ENCODE measurements around the gene ASB2.

The ASB2 gene

DNA sequence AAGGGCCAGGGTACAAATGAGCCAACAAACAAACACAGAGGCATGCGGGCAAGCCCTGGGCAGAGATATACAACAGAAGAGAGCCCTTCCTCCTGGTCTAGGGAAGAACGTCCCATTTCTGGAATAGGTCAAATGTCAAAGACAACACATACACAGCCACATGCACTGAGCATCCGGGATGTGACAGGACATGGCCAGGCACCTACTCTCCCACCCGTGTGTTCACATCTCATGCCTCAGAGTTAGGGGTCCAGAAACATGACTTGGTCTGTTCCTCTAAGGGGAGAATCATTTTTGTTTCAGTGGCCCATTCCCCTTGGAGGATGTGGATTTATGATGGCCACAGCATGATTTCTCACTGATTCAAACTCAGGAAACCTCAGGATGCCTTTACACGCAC, 801 bp upstream of the ASB2 start:
- no peak for DNase-seq
- peaks cover 17% of the 10 kb centered on the region for H3K27me3 Mint-ChIP-seq (ENCODE audit: low read depth, poor library complexity)
- H3K4me3 Mint-ChIP-seq: no peak overlapping the region
- H3K4me1 Mint-ChIP-seq: peaks cover 22% of the 10 kb centered on the region
- TF ChIP-seq, protein P1, sequence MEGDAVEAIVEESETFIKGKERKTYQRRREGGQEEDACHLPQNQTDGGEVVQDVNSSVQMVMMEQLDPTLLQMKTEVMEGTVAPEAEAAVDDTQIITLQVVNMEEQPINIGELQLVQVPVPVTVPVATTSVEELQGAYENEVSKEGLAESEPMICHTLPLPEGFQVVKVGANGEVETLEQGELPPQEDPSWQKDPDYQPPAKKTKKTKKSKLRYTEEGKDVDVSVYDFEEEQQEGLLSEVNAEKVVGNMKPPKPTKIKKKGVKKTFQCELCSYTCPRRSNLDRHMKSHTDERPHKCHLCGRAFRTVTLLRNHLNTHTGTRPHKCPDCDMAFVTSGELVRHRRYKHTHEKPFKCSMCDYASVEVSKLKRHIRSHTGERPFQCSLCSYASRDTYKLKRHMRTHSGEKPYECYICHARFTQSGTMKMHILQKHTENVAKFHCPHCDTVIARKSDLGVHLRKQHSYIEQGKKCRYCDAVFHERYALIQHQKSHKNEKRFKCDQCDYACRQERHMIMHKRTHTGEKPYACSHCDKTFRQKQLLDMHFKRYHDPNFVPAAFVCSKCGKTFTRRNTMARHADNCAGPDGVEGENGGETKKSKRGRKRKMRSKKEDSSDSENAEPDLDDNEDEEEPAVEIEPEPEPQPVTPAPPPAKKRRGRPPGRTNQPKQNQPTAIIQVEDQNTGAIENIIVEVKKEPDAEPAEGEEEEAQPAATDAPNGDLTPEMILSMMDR (IDR thresholded peaks at IDR 0.05): no peak
- H3K27ac Mint-ChIP-seq: no peak overlapping the region
- H3K9me3 Mint-ChIP-seq: no peaks in the 10 kb centered on the region
- H3K36me3 Mint-ChIP-seq (ENCODE audit: low read depth): no peaks in the 10 kb centered on the region

DNA sequence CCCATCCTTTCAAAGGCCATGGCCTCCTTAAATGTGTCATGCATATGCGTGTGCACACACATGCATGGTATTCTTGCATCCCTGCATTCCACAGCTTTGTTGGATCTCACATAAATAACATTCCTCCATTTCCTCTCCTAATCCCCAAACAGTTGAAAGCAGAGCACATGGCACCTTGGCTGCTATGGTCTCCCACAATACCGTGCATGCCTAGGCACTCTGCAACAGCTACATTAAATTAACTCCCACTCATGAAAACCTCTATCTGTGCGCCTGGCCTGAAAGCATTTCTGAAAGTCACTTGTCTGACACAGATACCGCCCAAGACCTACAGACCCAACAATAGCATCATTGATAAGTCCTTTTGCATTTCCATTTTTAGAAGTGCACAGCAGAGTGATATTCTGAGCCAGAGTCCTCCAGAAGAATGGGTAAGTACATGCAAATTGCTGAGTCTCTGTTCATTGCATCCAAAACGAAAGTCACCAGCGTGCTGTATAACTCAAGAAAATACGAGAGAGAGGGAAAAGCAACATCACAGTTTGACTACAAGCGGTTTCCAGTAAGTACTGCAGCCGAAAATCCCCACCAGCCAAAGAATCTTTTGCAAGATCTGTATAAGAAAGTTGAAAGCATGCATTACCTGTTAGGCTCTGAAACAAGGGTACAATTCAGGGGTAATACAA, 436 bp downstream of the ASB2 start:
- no peaks in the 10 kb centered on the region for H3K9me3 Mint-ChIP-seq
- H3K4me3 Mint-ChIP-seq: no peak overlapping the region
- TF ChIP-seq, protein P1 (IDR thresholded peaks at IDR 0.05): no peak
- peaks cover 21% of the 10 kb centered on the region for H3K4me1 Mint-ChIP-seq
- no peak overlapping the region for H3K27ac Mint-ChIP-seq
- DNase-seq: no peak
- peaks cover 14% of the 10 kb centered on the region for H3K27me3 Mint-ChIP-seq (ENCODE audit: low read depth, poor library complexity)
- no peaks in the 10 kb centered on the region for H3K36me3 Mint-ChIP-seq (ENCODE audit: low read depth)

DNA sequence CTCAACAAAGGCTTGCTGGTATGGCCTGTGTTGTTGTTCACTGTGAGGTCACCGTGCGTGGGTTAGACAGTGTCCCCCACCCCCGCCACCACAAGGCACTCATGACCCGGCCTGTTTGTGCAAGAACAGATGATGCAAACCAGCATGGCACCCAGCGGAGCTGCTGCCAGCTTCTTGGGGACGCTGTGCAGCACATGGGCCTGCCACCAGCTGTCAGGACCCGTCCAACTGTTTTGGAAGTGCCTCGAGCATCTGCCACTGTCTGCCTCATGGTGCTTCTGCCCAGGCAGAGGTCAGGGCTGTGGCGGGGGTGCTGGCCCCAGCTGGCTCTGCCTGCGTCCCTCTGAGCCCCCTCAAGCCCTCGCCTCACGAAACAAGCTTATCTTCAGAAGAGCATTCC, 1.5 kb downstream of the ASB2 start:
- no peak overlapping the region for H3K4me3 Mint-ChIP-seq
- peaks cover 16% of the 10 kb centered on the region for H3K4me1 Mint-ChIP-seq
- no peaks in the 10 kb centered on the region for H3K36me3 Mint-ChIP-seq (ENCODE audit: low read depth)
- no peak overlapping the region for H3K27ac Mint-ChIP-seq
- H3K9me3 Mint-ChIP-seq: no peaks in the 10 kb centered on the region
- peaks cover 16% of the 10 kb centered on the region for H3K27me3 Mint-ChIP-seq (ENCODE audit: low read depth, poor library complexity)
- TF ChIP-seq, protein P1 (IDR thresholded peaks at IDR 0.05): no peak
- DNase-seq: no peak

DNA sequence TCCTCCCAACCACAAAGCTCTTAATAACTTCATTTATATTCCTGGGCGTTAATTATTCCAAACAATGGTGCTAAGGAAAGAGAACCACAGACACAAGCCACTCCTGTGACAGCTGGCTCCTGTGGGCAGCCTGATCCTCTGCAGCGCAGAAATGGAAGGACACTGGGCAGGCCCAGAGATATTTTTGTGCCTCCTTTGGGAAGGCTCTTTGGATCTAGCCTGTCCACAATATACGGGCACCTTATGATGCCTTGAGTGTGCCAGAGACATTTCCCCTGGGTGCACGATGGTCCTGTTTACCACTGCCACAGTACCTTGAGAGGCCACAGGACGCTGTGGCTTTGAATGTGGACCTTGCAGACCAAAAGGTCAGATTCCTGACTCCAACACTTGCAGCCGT, 2.1 kb downstream of the ASB2 start:
- DNase-seq: no peak
- Mint-ChIP-seq H3K4me3 (no peak overlapping the region), H3K36me3 (ENCODE audit: low read depth) (no peaks in the 10 kb centered on the region)

DNA sequence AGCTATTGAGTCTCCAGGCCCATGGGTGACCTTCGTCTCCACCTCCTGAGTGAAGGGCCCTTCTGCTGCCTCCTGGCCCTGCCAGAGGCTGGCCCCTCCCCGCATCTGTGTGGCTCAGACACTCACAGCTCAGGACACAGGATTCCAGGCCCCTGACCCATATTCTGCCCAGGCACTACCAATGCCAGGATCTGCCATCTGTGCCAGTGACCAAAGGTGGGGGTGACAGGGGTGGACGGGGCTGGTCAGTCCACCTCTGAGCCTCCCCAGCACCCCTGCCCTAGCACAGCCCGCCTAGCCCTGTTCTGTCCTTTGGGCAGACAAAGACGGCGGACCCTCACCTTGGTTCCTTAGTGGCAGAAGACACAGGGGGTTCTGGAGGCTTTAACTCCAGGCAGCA, 2.8 kb downstream of the ASB2 start:
- no peak for DNase-seq
- peaks cover 24% of the 10 kb centered on the region for H3K27me3 Mint-ChIP-seq (ENCODE audit: low read depth, poor library complexity)

More for the DNA sequence above, 2.1 kb downstream of the ASB2 start:
- H3K9me3 Mint-ChIP-seq: no peaks in the 10 kb centered on the region
- peaks cover 16% of the 10 kb centered on the region for H3K4me1 Mint-ChIP-seq
- peaks cover 17% of the 10 kb centered on the region for H3K27me3 Mint-ChIP-seq (ENCODE audit: low read depth, poor library complexity)
- TF ChIP-seq, protein P1 (IDR thresholded peaks at IDR 0.05): no peak
- no peak overlapping the region for H3K27ac Mint-ChIP-seq

More for the DNA sequence above, 2.8 kb downstream of the ASB2 start:
- no peaks in the 10 kb centered on the region for H3K36me3 Mint-ChIP-seq (ENCODE audit: low read depth)
- H3K9me3 Mint-ChIP-seq: no peaks in the 10 kb centered on the region
- TF ChIP-seq, protein P1 (IDR thresholded peaks at IDR 0.05): no peak
- no peak overlapping the region for H3K4me3 Mint-ChIP-seq
- H3K27ac Mint-ChIP-seq: no peak overlapping the region
- peaks cover 16% of the 10 kb centered on the region for H3K4me1 Mint-ChIP-seq
